ENCODE measurements around the gene SYPL1.

SYPL1 gene

DNA sequence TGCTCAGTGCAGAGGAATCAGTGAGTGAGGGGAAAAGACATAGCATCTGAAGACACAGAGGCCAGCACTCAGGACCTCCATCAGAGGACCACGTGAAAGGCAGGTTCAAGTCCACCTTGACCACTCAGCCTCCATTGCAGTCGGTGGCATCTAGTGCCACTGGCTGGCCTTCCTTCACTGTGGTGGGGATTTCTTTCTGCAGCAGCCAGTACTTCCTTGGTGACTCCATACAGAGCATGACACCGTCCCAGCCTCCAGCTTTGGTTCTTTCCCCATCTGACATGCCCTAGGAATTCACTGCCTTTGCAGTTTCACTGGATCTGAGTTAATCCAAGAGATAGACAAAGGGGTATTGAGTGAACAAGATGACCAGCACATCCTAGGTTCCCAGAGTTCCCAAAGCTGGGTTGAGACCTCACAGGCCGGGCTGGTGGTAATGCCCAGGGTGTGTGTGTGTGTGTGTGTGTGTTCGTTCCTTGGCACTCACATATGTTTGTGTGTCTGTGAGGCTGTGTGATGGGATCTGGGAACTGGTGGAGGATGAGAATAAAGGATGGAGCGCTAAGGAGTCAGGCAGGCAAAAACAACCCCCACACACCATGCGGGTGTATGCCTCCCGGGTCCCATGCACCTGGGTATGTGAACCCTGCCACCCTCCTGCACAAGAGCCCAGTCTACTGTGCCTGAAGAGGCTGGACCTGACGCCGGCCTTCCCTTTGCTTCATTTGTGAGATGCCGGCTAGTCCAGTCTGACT is 57.8 kb downstream of the SYPL1 start:
- DNase-seq (ENCODE audit: extremely low read depth in 1 of 2, low read depth in 1 of 2) = no peak

DNA sequence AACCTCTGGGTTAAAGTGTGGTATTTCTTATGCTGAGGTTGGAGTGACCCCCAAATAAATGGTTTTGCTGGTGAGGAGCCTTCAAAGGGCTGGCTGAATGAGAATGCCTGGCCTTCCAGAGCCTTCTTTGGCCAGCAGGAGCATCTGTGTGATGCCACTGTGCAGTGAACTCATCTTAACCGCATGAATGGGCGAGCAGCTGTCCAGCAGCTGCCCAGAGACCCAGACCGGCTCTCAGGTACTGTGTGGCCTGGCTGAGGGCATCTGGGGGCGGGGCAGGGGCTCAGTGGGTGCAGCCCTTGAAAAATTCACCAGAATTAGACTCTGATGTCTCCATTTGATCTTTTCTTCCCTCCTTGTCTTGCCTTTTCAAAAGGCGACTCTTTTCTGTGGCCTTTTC is 59.0 kb downstream of the SYPL1 start:
- no peak for DNase-seq (ENCODE audit: extremely low read depth in 1 of 2, low read depth in 1 of 2)

DNA sequence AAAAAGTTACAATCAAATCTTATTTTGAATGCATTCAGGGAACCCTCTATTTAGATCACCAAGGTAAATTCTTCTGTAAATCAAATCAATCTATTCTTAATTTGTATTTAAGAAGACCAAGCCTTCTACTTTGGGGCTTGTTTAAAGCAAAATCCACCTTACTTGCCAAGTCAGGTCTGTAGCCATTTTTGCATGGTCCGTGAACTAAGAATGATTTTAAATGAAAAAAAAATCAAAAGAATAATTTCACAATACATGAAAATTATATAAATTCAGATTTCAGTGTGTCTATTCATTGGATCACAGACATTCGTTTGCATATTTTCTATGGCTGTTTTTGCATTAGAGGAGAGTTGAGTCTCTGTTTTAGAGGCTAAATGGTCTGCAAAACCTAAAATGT is 59.4 kb downstream of the SYPL1 start:
- DNase-seq (ENCODE audit: extremely low read depth in 1 of 2, low read depth in 1 of 2) = no peak

DNA sequence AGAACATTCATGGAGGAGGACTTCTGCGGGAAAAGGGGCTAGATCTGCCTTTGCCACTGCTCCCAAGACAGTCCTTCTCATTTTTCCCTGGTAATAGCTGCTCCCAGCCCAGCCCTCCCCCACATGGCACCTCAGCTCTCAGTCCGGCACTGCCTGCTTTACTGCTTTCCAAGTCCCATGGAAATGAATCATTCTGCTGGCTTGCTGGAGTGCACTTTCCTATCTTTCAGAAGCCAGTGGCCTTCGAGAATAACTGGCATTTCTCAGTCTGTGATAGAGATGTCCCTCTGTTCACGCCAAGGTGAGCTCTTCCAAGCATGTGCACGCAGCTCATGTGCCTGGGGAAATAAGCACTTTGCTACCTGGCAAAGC is 61.4 kb downstream of the SYPL1 start:
- DNase-seq (ENCODE audit: extremely low read depth in 1 of 2, low read depth in 1 of 2) = no peak

DNA sequence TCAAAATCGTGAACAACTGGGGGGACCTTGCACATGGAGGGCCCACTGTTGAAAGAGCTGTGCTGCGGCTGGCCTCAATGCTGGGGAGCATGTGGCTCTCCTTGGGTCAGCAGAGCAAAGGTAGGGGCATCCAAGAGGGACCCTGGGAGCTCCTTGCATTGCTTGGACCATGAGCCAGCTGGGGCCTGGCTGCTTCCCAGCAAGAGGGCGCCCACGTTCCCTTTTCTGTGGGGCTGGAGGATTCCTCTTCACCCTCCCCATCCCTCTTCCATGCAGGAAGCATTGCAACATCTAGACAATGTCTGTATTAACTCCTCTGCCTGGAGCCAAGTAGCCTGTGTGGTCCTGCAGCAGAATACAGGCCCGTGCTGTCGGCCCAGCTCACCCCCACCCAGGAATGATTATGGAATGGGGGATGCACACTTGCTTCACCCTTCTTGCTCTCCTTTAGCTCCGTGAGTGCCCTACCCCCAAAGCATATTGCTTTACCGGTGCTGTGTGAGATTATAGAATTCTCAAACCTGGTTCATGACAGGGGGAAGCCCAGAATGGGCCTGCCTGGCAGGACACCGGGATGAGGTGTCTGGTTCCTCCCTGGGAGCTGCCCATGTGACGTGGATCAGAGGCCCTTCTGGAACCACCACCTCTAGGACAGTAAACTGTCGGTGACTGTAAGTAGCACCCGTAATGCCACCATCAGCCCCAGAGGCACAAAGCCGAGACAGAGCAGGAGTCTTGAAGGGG is 61.9 kb downstream of the SYPL1 start:
- no peak for DNase-seq (ENCODE audit: extremely low read depth in 1 of 2, low read depth in 1 of 2)

DNA sequence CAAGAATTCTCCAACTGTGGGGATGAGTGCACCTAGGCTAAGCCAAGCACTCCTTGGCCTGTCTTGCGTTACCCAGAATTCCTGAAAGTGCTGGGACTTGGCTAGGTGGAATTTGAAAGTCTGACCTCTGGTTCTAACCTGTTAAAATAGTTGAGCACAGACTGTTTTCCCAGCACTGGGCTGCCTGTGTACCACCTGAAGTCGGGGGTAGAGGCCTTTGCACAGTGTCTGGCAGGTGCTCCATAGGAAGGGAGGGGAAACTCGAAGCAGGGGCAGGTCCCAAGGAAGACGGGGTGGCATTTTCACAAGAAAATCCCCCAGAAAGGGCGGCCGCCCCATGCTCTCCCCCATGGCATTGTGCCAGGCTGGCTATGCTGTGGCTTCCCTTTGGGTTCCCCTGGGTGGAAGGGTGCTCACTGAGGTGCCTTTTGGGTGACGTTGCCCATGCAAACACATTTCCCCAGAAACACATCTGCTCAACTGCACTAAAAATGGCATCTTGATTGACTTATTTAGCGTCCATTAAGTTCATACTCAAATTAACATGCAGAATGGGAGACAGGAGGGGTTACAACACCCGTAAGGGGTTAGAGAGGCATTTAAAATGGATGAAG is 62.9 kb downstream of the SYPL1 start:
- no peak for DNase-seq (ENCODE audit: extremely low read depth in 1 of 2, low read depth in 1 of 2)

DNA sequence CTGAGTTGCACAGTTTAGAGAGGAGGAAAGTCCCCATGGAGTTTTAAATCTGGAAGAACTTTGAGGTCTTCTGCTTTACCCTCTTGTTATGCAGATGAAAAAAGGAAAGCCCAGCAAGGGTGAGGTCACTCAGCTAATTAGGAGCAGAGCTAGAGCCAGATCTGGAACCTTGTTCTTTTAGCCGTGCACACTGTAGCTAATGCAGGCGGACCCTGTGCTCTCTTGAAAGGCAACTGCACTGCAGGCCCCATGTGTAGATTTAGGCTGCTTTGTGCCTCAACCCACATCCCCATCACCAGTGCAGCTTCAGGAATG is 63.4 kb downstream of the SYPL1 start:
- DNase-seq (ENCODE audit: extremely low read depth in 1 of 2, low read depth in 1 of 2) = no peak

DNA sequence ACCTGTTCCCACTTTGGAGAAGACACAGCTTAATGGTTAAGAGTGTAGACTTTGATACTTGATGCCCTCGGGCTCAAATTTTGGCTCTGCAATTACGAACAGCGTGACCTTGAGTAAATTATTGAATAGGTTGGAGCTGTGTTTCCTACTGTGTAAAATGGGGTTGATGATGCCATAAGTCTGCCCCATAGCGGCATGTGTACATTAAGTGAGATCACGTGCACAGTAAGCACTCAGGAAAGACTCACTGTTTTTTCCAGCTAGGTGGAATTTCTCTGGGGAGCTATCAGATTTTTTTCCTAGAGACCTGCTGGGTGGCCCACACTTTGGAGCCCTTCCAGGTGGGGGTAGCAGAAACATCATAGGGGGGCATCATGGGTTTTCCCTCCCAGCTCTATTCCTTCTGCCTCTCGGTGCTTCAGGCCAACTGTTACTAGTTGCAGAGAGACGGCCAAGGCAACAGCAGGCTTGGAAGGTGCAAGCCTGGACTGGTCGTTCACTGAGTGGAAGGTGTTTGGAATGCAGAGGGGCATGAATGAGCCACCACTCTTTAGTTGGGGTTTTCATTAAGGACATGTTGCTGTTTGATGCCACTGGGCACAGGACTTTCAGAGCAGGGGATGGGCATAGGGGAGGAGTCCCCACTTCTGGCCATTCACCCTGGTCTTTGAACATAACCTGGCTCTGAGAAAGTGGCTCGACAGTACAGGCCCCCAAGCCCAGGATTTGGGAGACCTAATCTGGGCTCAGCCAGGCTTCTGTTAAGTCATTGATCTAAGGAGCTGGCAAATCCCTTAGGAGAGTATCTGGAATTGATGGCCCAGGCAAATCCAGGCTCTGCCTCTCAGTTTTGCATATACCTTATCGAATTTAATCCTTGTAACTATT is 64.0 kb downstream of the SYPL1 start:
- DNase-seq (ENCODE audit: extremely low read depth in 1 of 2, low read depth in 1 of 2) = no peak

DNA sequence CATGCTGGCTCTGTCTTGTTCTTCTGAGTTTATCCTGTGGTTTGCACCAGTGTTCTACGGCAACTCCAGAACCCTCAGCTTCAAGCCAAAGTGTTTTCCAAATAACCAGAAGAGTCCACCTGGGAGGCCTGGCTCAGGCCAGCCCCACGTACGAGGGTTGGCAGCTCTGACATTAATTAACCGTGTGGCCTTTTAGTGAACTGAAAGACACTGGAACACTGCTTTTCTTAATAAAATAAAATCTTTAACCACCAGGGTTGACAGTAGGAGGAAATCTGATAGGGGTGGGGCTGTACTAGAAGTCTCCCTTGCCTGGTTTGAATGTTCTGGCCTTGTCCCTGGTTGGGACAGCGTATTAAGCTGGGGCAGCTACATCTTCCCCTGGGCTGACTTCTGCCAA is 64.9 kb downstream of the SYPL1 start:
- no peak for DNase-seq (ENCODE audit: extremely low read depth in 1 of 2, low read depth in 1 of 2)

DNA sequence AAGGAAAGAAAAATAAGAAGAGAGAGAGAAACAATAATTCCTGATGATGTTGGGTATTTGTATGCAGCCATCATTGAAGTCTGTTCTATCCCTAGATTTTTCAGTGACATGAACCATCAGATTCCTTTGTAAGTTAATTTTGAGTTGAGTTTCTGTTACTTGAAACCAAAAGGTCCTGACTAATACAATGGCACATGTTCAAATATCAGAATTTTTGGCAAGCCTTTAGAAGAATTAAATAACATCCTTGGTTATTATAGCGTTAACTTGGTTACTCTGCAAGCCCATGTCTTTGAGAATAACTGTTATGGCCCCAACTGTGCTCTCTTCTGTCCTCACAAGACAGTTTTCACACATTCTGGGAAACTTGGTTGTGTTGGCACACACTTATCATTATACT is 66.5 kb downstream of the SYPL1 start:
- no peak for DNase-seq (ENCODE audit: extremely low read depth in 1 of 2, low read depth in 1 of 2)

DNA sequence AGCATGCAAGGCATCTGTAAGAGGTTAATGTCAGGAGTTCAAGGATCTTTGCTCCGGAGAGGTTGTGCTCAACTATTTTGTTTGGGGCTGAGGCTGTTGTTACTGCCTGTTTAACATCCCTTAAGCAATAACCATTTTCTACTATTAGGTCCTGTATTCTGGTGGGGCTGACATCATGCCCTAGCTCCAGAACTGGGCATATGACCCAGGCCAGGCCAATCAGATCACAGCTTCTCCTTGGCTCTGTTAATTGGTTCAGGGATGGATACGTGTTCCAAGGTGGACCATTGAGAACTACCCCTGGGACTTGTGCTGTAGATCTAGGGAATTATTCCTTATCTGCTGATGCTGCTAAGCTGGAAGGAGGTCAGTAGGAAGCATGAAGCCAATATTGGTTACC is 67.0 kb downstream of the SYPL1 start:
- DNase-seq (ENCODE audit: extremely low read depth in 1 of 2, low read depth in 1 of 2) = no peak

DNA sequence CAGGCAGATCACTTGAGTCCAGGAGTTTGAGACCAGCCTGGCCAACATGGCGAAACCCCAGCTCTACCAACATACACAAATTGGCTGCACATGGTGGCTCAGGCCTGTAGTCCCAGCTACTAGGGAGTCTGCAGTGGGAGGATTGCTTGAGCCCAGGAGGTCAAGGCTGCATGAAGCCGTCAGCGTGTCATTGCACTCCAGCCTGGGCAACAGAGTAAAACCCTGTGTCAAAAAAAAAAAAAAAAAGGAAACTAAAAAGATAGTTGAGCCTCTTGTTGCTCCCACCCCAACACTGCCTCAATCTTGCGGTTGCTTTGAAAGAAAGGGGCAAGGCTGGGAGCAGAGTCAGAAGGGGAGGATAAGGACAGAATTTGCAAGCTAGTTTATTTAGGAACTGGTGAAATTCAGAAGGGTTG is 69.9 kb downstream of the SYPL1 start:
- DNase-seq (ENCODE audit: extremely low read depth in 1 of 2, low read depth in 1 of 2) = no peak

DNA sequence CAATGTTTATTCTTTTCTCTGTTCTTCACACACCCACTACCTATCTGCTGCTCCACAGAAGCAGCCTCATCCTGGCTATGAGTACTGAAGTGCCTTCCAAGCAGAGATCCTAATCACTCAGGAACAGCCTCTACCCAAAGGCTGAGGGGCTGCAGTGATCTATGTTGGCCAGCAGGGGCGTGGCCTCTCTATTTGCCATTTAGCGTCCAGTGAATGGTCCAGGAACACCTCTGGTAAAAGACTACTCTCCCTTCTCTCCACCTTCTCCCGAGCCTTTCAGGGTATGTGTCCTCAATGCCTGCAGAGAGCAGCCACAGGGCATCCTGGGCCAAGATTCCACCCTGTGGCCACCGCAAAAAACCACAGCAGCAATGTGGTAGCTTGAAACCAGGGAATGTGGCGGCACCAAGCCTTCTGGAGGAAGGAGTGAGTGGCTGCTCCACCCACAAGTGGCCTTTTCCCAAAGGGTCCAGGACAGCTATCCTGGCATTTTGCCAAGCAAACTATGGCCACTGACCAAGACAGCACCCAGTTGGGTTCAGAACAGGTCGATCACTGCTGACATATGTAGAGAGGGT is 70.9 kb downstream of the SYPL1 start:
- no peak for DNase-seq (ENCODE audit: extremely low read depth in 1 of 2, low read depth in 1 of 2)

Data from stimulated activated CD8-positive, alpha-beta memory T cell treated with anti-CD3 and anti-CD28 coated beads, Interleukin-7, amount 100 ng/mL, for 48 hours (primary cell).